ENCODE data around the gene IL17RE. TPM values are rescaled to one million over a fixed set of nuclear protein-coding genes. Genes with fewer than 3 reads are reported as not detected.
"Not testable (repeated sequence)": the region's sequence is repeated elsewhere in the genome, so short reads cannot be mapped to it uniquely, and the experiment has no call there.

IL17RE gene
- polyA plus RNA-seq, 3 donors, result 6.4 to 7.3 (median 6.7) TPM

DNA sequence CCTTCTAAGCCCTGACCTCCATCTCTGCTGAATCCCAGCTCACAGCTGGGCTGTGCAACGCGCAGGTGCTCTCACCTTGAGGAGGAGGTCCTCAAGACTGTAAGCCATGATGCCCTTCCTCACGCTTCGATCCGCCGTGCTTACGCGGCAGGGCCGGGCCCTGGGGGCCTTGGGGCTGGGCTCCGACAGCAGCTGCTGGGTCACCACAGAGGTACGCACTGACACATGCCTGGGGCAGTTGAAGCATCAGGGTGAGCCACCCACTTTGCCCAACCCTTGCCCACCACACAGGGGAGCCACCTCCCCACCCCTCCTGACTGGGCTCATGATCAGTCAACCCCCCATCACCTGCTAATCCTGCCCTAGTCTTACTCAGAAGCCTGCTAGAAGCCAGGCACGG, 25.7 kb upstream of the IL17RE start:
- no peak overlapping the region for H3K27ac ChIP-seq (ENCODE audit: low read depth, low read length)
- 90 to 92% (median 90%) methylated on average over 12 of the region's 12 CpGs for WGBS, 3 donors

DNA sequence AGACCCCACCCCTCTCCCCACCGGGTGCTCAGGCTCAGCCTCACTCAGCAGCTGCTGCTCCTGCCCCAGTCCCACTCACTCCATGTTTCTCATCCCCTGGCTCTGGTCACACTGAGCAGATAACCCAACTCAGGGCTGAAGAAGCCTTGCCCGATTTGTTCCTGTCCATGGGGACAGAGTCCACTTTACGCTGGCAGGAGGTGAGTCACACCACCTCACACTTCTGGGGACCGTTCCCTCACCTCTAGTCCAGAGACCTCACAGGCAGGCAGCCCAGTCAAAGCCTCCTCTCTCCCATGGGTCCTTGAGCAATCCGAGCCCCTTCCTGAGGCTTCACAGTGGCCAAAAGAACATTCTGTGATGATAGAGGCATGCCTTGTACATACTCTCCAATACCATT, 23.9 kb upstream of the IL17RE start:
- no peak overlapping the region for H3K27ac ChIP-seq (ENCODE audit: low read depth, low read length)
- WGBS, 3 donors, result 59 to 78% (median 77%) methylated on average over 5 of the region's 5 CpGs

DNA sequence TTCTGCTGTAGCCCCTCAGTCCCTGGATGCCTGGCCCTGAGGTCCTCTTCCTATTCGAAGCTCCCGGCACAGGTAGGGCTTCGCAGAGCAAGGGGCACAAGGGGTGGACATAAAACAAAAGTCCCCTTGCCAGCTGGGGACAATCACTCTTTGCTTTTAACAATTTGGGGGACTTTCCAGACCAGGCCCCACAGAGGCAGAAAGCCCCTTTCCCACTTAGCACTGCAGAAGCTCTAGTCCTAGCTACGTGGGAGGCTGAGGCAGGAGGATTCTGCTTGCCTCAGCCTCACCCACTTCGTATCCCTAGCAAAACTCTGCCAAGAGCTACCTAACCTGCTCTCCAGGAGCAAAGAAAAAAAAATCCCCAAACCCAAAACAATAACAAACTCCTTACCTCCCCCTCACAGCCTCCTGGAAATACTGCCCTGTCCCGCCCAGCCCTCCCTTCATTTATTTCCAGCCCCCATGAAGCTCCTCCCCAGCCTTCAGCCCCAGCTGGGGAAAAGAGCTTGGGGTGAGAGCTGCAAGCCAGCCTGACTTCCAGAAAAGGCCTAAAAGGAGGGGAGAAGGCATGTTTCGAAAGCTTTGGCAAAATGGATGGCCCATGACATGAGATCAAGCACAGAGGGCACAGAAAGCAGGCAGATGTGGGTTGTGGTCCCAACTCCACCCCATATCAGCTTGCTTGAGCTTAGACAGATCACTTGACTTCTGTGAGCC, 22.7 kb upstream of the IL17RE start, which contains the start of gene CIDEC:
Gene CIDEC, minus strand, starts transcription at position 424 of the 720 bp plus-strand sequence. CDS start 1,767 bp downstream, outside the sequence.
- H3K27ac ChIP-seq (ENCODE audit: low read depth, low read length), result no peak within 1 kb of the TSS
- 75 to 88% (median 79%) methylated on average over 7 of the region's 7 CpGs for WGBS, 3 donors

DNA sequence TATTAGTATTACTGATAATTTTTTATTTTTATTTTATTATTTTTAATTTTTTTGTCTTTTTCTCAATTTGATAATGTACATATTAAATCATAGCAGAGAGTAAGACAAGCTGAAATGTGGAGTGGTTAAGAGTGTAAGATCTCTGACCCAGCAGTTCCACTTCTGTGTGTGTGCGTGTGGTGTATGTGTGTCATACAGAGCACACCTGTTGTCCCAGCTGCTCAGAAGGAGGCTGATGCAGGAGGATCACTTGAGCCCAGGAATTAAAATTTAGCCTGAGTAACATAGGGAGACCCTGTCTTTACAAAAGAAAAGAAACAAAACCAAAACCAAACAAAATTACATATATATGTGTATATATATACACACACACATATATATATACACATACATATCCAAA, 21.2 kb upstream of the IL17RE start:
- no peak overlapping the region for H3K27ac ChIP-seq (ENCODE audit: low read depth, low read length)
- WGBS, 3 donors, result 95 to 98% (median 97%) methylated on average over 1 of the region's 1 CpG

DNA sequence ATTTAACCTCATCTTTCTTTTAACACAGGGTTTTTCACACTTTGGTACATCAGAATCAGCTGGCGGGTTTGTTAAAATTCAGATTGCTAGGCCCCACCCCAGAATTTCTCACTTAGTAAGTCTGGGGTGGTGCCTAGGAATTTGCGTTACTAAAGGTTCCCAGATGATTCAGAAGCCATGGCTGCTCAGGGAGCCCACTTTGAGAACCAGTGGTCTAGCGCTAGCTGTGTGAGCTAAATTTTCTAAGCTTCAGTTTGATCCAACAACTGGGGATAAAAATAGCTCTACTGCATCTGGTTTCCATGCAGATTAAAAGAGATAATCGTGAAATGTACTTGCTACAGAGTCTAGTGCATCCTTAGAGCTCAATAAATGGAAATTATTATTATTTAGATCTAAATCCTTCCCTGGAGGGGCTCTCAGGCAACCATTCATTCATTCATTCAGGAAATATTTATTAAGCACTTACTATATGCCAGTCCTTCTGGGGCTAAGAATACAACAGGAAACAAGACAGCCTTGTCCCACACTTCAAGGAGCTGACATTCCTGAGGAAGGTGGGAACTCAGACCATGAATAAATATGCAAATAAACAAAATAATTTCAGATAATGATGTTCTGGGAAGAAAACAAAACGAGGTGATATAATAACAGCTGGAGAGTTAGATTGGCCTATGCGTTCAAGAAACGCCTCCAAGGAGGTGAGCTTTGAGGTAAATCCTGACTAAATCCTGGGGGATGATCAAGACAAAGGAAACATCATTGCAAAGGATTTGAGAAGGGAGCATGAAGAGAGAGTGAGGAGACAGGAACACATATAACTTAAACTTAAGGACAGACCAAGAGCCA, 18.7 kb upstream of the IL17RE start:
- H3K27ac ChIP-seq (ENCODE audit: low read depth, low read length), result no peak overlapping the region
- 81 to 87% (median 86%) methylated on average over 7 of the region's 7 CpGs for WGBS, 3 donors

DNA sequence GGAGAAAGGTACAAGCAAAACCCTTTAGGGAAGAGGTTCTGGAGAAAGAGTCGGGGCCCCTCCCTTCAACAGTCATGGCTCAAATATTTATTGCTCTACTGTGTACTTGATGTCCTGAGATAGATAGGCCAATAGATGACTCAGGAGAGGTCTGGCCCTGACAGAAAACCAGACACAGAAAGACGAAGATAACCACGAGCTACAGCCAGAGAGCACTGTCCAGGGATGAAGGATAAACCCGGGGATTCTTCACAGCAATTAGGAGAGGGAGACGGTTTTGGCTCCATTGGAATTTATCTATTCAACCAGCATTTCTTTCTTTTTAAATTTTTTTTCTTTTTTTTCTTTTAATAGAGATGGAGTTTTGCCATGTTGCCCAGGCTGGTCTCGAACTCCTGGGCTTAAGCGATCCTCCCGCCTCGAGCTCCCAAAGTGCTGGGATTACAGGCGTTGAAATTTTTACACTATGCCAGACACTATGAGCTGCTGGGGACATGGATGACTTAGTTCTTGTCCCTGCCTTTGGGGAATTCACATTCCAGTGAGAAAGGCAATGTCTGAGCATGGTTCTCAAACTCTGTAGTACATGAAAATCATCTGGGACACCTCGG, 18.0 kb upstream of the IL17RE start:
- no peak overlapping the region for H3K27ac ChIP-seq (ENCODE audit: low read depth, low read length)
- 74 to 77% (median 77%) methylated on average over 11 of the region's 11 CpGs for WGBS, 3 donors

DNA sequence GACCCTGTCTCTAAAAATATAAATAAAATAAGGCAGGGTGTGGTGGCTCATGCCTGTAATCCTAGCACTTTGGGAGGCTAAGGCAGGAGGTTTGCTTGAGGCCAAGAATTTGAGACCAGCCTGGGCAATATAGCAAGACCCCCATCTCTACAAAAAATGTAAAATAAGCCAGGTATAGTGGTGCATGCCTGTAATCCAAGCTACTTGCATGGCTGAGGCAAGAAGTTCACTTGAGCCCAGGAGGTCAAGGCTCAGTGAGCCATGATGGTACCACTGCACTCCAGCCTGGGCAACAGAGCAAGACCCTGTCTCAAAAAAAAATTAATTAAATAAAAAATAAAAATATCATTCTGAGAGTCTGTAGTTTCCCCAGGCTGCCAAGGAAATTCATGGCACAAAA, 16.3 kb upstream of the IL17RE start:
- no peak overlapping the region for H3K27ac ChIP-seq (ENCODE audit: low read depth, low read length)

DNA sequence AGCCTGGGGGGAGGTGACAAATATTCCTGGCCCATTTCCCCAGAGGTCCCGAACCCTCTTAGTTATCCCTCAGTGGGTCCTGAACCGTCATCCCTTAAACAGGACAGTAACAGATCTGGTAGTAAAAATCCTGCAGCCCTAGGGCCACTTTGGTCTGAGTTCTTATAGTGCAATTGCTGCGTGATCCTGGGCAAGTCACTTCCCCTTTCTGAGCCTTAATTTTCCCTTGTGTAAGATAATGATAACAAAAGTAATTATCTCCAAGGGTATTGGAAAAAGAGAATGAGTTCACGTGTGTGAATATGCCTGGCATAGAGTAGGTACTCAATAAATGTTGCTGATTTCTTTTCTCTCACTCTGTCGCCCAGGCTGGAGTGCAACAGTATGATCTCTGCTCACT, 15.2 kb upstream of the IL17RE start:
- WGBS, 3 donors, result 76 to 82% (median 80%) methylated on average over 5 of the region's 5 CpGs
- H3K27ac ChIP-seq (ENCODE audit: low read depth, low read length), result no peak overlapping the region

DNA sequence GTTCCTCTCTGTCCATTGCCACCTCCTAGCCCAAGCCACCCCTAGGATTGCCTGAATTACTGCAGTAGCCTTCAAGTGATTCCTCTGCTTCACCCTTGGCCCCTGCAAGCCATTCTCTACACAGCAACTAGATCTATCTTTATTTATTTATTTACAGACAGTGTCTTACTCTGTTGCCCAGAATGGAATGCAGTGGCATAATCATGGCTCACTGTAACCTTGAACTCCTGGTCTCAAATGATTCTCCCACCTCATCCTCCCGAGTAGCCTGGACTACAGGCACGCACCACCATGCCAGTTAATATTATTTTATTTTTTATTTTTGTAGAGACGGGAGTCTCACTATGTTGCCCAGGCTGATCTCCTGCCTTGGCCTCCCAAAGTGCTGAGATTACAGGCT, 14.1 kb upstream of the IL17RE start:
- H3K27ac ChIP-seq (ENCODE audit: low read depth, low read length), result no peak overlapping the region
- WGBS, 3 donors, result 77 to 89% (median 83%) methylated on average over 3 of the region's 3 CpGs

DNA sequence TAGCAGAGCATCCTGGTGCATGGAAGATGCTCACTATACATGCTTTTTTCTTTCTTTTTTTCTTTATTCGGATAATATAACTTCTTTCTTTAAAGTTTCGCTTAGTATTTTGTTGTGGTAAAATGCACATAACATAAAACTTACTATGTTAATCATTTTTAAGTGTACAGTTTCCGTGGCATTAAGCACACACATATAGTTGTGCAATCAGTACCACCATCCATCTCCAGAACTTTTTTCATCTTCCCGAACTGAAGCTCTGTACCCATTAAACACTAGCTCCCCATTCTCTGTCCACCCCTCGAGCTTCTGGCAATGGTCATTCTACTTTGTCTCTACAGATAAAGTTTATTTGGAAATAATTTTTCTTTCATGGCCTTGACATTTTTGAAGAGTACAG, 13.2 kb upstream of the IL17RE start:
- 62 to 76% (median 74%) methylated on average over 5 of the region's 5 CpGs for WGBS, 3 donors
- H3K27ac ChIP-seq (ENCODE audit: low read depth, low read length), result no peak overlapping the region

DNA sequence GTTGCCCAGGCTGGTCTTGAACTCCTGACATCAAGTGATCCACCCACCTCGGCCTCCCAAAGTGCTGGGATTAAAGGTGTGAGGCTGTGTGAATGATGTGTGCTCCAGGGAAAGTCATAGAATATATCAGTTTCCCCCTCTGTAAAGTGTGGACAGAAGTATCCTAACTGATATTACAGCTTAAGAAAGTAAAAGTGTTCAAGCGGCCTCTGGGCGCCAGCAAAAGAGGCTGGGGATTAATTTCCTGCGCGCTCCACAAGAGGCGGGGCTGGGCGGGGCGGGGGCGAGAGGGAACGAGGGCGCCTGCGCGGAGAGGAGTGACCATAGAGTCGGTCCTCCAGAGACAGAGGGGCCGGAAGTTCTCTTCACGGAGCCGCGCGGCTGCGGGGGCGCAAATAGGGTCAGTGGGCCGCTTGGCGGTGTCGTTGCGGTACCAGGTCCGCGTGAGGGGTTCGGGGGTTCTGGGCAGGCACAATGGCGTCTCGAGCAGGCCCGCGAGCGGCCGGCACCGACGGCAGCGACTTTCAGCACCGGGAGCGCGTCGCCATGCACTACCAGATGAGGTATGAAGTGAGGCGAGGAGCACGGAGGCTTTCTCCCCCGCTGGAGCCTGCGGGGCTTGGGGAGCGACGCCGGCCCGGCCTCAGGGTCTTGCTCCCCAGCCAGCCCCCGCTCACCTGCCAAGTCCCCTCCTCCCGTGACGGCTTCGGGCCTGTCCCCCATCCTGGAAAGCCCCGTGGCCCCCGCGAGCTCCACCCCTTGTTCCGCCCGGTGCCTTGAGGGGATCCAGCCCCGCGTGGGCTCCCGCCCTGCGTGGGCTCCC, 12.2 kb upstream of the IL17RE start, which contains the start of gene JAGN1:
Gene JAGN1, plus strand, starts transcription at position 362 of the 823 bp plus-strand sequence. Its CDS starts 113 bp downstream, at position 475.
- 0% methylated on average over 47 to 62 of the region's 62 CpGs for WGBS, 3 donors

DNA sequence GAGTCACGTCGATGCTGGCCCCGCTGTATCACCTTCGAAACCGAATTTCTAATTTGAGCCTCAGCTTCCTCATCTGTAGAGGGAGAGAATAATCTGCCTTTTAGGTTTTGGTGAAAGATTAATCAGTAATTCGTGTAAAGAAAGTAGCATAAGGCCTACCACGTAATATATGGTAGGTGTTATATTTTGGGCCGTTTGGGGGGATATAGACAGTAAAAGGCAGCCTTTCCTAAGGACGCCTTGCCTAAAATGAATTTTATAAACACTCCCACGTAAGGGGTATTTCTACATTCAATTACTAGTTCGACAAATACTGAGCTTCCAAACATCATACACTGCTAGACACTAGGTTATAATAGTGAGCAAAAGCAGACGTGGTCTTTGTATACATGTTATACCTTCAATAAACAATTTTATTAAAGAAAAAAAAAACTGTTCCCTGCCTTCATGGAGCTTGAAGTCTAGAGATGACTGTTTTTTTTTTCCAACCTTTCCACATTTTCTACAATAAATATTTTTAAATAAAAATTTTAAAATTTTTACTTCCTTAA, 11.5 kb upstream of the IL17RE start:
- WGBS, 3 donors, result 4 to 12% (median 10%) methylated on average over 12 of the region's 12 CpGs
- no peak overlapping the region for H3K27ac ChIP-seq (ENCODE audit: low read depth, low read length)

More for the DNA sequence above, 12.2 kb upstream of the IL17RE start, which contains the start of gene JAGN1:
- peak within 1 kb of the TSS; percentile 86 for H3K27ac ChIP-seq (ENCODE audit: low read depth, low read length)

DNA sequence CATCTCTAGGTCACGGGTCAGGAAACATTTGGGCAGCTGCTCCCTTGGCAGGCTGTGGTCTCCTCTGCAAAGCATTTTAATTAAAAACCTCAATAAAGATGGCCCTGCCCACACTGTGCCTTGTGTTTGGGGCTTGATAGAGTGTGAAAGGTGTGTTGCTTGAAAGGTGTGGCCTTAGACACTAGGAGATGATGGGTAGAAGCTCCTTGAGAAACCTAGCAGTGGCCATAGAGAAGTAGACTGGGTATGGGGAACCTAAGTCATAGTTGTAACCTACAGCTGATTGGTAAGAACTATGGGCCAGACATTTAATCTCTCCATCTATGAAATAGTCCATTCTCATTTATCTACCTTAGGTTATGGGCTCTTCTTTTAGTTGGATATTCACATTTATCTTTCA, 8.9 kb upstream of the IL17RE start:
- no peak overlapping the region for H3K27ac ChIP-seq (ENCODE audit: low read depth, low read length)
- 49 to 86% (median 61%) methylated on average over 1 of the region's 1 CpG for WGBS, 3 donors

DNA sequence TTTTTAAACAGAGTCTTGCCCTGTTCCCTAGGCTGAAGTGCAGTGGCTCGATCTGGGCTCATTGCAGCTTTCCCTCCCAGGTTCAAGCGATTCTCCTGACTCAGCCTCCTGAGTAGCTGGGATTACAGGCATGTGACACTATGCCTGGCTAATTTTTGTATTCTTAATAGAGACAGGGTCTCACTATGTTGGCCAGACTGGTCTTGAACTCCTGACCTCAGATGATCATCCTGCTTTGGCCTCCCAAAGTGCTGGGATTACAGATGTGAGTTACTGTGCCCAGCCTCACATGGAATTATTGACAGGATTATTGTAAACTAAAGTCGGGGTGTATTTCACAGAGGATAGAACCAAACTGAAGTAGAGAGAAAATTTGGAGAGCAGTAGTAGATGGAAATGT, 6.9 kb upstream of the IL17RE start:
- 97% methylated on average over 3 of the region's 3 CpGs for WGBS, 3 donors
- not testable (repeated sequence) for H3K27ac ChIP-seq (ENCODE audit: low read depth, low read length)

DNA sequence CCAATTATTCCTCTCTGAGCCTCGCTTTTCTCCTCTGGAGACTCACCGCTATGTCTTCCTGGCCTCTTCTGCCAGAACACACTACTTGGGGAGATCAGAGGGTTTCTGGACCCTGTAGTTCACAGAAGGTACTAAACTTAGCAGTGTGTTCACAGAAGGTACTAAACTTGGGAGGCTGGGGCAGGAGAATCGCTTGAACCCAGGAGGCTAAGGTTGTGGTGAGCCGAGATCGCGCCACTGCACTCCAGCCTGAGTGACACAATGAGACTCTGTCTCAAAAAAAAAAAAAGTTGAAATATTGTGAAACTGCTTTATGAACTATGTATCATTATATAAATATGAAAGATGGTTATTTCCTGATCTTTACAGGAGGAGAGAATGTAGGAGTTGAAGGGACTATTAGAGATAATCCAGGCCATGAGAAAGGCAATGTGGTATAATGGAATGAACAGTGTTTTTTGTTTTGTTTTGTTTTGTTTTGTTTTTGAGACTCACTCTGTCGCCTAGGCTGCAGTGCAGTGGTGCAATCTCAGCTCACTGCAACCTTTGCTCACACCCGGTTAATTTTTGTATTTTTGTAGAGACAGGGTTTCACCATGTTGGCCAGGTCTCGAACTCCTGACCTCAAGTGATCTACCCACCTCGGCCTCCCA, 5.8 kb upstream of the IL17RE start:
- 79 to 88% (median 82%) methylated on average over 10 of the region's 10 CpGs for WGBS, 3 donors
- H3K27ac ChIP-seq (ENCODE audit: low read depth, low read length), result not testable (repeated sequence)

DNA sequence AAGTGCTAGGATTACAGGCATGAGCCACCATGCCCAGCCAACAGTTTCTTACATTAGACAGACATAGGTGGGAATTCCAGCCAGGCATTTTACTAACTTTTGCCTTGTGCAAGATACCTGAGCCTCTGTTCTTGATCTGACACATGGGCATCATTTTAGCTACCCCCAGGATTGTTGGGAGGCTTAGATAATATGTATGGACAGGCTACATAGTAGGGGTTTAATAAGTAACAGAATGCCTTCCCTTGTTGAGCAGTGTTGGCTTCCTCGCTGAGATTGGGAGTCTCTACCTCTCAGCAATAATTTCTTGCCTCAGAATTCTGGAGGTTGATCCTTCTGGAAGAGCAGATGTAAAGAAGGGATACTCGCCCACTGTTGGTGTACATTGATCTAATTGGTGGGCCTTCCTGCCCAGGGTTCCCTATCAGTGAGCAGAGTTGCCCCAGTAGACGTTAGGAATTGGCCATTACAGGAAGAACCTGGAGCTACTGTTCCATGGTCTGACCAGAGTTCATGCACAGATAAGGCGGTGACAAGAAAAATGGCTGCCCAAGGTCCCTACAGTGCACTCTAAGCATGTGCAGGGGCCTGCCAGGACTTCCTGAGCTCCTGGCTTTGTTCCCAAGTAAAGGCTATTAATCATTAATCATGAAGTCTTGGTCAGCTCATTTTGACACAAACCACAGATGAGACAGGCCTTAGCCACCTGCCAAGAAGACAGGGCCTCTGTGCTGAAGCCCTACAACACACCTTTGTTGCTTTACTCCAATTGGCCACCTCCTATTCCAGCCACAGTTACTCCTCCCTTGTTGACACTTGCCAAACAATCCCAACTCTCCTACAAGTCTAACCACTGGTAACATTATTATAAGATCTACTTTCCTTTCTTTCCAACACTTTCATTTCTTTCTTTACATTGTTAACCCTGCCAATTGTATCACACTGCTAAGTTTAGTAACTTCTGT, 5.0 kb upstream of the IL17RE start:
- no peak overlapping the region for H3K27ac ChIP-seq (ENCODE audit: low read depth, low read length)
- WGBS, 3 donors, result 20 to 64% (median 45%) methylated on average over 4 of the region's 4 CpGs

Data from adipose tissue (tissue), 3 donors.